HG02884 (cell line): ENCODE measurements around the gene MCTP2.

Experiments
- ATAC-seq: cut with Tn5 transposase; IDR thresholded peaks from one replicate; pipeline ENCODE4 v1.9.1; 2021; ENCODE audit warnings: mild to moderate bottlenecking, moderate library complexity; ENCODE audit not compliant: unreplicated experiment

MCTP2 gene

DNA sequence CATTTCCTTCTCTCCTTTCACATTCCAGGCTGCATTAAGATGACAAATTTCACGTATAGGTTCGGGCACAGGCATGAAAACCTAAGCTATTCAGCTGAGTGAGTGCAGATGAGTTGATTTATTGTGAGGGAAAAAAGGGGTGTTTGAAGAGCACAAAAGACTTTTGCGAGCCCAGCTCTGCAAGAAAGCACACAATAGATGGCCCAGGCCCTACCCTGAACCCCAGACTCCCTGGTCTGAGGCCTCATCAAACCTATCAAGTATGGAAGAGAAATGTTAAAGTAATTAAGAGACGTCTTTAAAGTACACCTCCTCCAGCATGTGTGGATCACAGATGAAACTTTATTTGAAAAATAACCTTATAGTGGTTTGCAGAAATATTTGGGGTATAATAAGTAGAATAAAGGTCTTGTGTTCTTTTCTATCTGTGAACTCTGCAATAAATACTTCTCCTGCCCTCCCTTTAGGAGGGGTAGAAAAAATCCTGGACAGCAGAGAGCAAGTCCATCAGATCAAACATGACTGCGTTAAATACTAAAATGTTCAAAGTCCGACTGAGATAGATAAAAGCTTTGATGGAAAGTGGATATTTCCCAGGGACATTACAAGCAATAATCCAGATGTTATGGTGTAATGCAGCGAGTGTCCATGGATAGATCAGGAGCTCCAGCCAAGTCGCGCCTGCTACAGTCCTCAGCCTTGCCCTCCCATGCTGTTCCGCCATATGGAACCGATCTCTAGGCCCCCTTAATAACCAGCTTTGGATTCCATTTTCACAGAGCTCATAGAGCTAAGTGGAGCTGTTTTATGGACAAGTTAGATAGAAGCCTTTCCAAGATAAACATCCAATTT lies 121.5 kb downstream of the MCTP2 start:
- no peak for ATAC-seq

- ATAC-seq: no peak
Measured at GRCh38 chr15:94353488-94353820, 122.1 kb downstream of the MCTP2 start.

DNA sequence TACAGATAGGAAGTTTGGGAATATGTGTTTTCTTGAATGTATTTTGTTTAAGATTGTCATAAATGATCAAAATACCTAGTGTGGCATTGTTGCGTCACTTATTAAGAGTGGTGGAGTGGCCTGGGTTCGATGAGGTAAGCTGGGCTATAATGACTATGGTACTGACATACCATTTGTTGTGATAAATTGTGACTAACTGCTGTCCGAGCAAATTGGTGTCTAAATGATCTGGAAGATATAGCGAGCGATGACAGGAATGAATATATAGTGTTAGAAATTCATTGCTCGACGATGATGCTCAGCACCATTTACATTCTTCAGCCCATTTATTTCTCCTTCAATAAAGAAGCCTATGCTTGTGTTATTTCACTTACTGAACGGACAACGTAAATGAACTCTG lies 123.3 kb downstream of the MCTP2 start:
- no peak for ATAC-seq

DNA sequence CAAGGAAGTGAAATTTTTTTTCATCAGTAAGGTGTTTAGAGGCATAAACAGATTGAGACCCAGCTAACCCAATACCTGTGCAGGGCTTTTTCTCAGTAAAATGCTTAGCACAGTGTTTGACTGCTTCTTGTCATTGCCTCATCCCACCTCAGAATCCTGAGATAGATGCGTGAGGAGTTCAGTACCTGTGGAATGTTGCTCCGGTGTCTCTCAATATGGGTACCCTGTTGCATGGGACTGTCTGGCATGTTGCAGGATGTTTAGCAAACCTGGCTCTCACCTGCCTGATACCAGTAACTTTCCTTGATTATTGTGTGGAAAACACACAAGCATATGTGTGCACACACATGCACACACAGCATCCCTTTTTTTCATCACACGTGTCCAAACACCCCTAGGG lies 128.4 kb downstream of the MCTP2 start:
- ATAC-seq: no peak

- no peak for ATAC-seq
Measured at GRCh38 chr15:94360251-94360685, 128.9 kb downstream of the MCTP2 start.

DNA sequence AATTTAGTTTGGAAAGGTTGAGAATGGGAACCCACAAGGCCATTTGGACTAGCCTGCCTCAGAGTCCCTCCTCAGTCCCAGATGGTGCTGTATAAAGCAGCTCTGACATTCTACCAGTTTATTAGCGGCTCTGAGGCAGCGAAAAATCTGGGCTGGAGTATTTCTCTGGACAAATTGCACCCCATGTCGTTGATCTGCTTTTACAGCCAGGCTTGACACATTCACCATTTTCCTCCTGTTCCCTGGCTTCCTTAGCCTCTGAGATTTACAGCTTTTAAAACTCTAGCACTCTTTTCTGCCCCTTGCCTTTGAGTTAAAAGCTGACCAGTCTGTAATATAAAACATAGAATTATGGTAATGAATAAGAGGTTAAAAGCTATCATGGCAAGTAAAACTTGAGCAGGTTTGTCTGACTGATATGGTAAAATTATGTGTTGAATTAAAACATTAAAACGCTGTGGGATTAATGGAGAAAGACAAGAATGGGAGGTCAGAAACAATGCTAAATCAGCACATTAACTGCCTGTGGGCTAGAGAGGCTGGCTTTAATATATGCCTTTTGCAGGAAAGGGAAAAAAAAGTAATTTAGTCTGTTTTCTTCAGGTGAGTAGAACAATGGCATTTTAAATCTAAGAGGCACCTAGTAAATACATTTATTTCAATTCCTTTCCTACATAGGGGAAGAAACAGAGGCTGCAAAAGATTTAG lies 131.2 kb downstream of the MCTP2 start:
- ATAC-seq: no peak

DNA sequence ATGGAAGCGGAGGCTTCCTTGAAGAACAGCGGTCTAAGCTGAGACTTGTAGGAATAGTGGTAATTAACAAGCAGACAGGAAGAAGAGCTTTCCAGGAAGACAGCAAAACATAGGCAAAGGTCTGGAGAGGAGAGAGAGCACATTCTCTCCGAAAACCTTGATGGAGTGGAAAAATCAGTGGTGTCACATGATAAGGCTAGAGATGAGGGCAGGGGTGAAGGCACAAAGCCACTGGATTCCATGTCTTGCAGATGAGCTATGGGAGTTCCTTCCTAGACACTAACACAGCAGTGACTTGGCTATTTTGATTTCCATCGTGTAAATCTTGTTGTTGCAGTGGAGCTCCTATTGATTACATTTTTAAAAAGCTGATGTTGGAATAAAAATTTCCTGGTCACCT lies 132.0 kb downstream of the MCTP2 start:
- ATAC-seq: no peak

GRCh38 chr15:94366781-94367180 lies 135.4 kb downstream of the MCTP2 start:
- ATAC-seq: no peak

DNA sequence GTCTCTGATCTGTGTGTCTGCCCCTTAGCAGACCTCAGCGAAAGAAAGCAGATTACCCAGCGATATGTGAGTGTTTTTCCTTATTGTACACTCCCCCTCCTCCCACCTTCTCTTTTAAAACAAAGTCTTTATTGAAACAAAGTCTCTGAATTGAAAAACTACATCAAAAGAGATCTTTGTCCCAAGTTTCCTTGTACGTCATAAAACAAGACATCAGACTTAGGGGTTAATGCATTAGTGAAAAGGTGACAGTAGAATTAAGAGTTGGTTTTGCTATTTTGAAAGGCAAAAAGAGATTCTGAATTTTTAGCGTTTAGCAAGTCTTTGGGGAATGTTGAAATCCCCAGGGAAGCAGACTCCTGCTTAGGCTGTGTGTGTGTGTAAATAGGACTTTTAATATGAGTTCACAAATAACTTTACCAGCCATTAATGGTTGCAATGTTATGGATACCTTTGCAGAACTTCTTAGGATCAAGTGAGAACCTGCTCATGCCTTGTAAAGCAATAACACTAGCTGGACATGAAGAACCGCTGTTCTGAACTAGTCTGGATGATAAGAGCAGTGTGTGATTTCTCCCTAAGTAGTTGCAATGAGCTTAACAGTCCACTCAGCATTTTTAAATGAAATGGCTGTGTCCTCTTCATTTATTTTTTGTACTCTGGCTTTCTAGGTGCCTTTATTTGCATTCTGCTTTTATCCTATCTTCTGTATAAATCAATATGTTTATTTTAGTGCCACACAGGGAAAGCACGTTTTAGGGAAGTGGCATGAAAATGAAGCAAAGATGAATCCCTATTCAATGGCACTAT lies 136.6 kb downstream of the MCTP2 start:
- ATAC-seq: no peak

DNA sequence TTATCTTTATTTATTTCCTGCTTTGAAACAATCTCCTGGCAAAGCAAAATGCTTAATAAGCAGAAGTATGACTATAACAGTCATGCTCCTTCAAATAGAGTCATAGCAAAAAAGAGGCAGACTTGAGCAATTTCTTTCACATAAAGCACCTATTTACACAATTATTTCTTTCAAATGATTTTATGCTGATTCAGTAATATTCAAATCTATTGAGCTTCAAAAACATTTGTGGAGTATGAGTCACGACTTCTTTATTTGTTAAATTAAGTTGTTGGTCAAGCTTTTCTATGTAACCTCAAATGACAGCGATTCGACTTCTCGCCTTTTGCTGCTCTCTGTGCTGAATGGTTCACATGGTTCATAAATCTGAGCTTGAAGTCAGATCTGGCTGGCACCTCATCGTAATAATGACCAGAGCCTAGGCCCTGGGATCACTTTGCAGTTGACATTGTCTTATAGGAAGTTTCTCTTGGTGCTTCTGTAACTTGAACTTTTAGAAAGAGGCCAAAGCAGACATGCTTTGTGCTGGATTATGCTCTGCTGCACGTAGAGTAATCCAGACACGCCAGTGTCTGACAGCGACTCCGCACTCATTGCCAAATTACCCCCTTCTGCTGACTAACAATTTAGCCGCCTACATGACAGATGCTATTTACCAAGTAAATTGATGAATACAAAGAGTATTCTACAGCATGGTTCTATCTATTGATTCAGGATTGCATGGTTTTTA lies 139.0 kb downstream of the MCTP2 start:
- ATAC-seq: no peak

DNA sequence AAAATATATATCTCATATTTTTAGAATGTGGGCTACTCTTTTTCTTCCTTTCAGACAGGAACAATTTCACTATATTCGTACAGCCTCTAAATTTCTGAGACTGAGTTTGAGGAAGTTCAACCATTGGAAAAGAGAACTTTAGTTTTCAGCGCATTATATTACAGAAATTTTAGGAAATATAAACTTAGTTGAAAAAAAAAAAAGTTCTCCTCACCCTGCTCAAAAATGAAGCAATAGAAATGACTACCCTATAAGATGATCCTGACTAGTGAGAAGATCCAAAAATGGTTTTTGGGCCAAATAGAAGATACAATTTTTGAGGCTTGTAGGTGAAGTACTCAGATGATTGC lies 139.6 kb downstream of the MCTP2 start:
- ATAC-seq: no peak

DNA sequence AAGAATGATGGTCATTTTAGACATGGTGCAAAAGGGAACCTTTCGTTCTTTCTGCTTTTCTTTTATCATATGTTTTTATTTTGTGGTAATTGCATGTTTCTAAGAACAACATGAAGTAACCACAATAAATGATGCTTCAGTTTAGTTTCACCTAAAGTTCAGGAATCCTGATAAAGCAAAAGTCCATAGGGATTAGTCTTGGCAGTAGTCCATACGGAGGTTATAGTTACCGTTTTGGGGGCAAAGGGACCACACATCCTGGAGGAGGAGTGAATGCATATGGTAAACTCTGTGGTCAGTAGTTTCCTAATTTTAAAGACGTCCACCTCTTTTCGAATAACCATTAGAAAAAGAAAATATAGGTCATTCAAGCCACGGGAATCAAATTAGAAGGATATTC lies 141.5 kb downstream of the MCTP2 start:
- ATAC-seq: no peak

DNA sequence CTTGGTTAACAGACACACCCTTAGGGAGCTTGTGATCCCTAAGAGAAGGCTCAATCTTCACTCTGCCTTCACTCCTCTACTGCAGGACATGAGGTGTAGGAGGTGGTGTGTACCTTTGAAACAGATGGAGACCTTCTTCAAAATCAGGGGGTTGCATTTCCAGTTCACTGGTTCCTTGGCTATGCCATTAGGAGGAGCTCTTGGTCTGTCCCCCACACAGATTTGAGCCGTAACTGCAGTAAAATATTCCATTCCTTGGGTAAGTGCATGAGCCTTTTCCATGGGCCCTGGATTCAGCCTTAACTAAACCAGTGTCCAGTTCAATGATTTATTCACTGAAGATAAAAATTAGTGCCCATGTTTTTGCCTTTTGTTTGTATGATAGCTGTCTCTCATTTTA lies 144.6 kb downstream of the MCTP2 start:
- no peak for ATAC-seq

GRCh38 chr15:94379986-94380385 lies 148.6 kb downstream of the MCTP2 start:
- no peak for ATAC-seq

DNA sequence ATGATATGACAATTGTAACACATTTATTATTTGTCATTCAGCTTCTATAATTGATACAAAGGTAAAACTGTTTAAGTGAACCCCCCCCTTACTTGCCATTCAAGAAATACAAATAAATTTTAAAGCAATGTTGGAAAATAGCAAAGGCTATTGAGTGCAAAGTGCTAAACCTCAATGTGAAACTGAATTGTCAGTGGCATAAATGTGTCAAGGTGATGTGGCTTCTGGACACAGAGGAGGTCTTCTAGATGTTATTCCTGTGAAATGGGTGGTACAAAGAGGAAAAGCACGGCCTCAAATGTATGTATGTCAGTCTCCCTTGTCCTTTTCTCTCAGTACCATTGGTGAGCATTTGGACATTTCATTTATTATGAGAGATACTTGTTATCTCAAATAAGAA lies 149.4 kb downstream of the MCTP2 start:
- no peak for ATAC-seq

GRCh38 chr15:94381384-94381783 lies 150.0 kb downstream of the MCTP2 start:
- no peak for ATAC-seq

GRCh38 chr15:94383041-94383440 lies 151.7 kb downstream of the MCTP2 start:
- no peak for ATAC-seq

DNA sequence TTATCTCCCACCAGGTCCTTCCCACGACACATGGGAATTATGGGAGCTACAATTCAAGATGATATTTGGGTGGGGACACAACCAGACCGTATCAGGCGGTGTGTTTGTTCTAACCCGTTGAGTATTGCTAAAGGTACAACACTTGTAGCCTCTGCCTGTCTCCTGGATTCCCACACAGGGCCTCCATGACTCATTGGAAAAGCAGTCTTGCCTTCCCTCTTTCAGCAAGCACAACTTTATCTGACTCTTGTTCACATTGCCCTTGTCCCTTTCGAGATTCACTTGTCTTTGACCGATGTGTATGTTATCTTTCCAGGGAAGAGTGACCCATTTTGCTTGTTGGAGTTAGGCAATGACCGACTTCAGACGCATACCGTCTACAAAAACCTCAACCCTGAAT lies 152.3 kb downstream of the MCTP2 start:
- no peak for ATAC-seq

- ATAC-seq: no peak
Measured at GRCh38 chr15:94385441-94385840, 154.1 kb downstream of the MCTP2 start.

DNA sequence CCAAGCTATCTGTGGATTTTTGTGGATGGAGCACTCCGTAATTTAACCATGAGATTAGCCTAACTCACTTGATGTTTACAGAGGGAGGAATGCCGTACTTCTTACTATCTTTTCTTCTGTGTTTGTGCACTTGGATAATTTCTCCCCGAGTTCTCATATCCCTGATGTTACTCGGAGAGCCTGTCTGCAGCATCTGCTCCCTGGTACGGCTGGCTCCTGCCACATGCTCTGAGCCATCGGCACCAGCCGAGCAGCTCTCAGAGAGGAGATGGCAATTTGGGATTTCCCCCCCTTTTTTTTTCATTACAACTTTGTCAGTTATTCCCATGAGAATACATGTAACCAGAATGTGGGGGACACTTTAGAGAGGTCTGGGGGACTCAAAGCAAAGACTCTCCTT lies 155.0 kb downstream of the MCTP2 start:
- no peak for ATAC-seq

DNA sequence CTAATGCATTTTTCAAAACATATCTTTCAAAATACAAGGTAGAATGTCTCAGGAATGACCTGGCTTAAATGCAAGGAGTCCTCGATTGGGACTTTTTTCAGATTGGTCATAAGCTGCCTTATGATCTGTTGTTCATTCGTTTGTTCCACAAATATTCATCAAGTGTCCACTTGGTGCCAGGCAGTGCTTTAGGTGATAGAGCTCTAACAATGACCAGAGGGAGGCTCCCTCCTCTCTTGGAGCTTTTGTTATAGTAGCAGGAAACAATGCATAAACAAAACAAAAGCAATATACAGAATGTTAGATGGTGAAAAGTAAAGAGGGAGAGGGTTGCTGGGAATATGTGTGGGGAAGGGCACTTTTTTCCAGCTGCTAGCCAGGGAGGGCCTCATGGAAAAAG lies 156.1 kb downstream of the MCTP2 start:
- ATAC-seq: no peak
